Stimulated activated CD8-positive, alpha-beta memory T cell treated with anti-CD3 and anti-CD28 coated beads, Interleukin-15, amount 100 ng/mL, for 24 hours (primary cell): ENCODE results near the gene NXPH2.
"Not testable (repeated sequence)": the region's sequence is repeated elsewhere in the genome, so short reads cannot be mapped to it uniquely, and the experiment has no call there.

Experiments
- DNase-seq: peaks from one replicate; pipeline ENCODE4 v3.0.0-alpha.2; 2020; ENCODE audit warnings: low read depth

The NXPH2 gene

DNA sequence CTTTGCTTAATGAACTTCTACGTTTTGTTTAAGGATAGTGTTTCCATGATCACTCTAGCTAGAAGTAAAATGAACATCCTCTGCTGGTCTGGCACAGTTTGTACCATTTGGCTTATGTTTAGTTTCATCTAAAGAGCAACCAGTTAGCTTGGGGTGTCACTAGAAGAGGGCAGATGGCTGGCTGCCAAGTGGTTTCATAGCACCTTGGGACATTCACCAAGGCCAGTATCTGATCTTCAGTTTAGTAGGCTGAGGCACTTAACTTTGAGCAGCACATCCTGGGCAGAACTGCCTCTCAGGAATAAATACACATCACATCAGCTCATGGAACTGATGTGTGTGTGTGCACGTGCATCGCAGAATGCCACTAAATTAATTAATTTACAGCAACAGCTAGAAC lies 68.4 kb downstream of the NXPH2 start:
- DNase-seq = no peak

DNA sequence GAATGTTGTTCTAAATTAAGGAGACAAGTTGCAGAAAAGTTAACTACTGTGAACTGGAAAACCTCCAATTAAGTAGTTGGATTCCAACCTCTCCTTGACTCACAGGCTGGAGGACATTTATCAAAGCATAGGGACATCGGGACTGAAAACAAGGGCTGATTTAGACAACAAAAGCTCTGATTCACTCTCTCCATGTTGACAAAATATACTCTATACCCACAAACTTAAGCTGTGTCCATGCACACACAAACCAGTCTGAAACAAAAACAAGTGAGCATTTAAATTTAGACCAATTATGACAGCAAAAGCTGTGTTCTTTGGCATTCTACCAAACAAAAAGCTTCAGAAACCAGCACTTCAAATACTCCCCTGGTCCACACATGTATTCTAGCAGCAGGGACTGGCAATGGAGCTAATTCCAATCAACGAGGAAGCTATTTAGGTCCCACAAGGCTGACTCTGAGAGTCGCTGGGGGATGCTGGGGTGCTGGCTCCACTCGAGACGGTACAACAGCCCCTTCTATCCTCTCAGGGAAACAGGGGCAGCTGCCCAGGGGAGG lies 71.4 kb downstream of the NXPH2 start:
- no peak for DNase-seq

DNA sequence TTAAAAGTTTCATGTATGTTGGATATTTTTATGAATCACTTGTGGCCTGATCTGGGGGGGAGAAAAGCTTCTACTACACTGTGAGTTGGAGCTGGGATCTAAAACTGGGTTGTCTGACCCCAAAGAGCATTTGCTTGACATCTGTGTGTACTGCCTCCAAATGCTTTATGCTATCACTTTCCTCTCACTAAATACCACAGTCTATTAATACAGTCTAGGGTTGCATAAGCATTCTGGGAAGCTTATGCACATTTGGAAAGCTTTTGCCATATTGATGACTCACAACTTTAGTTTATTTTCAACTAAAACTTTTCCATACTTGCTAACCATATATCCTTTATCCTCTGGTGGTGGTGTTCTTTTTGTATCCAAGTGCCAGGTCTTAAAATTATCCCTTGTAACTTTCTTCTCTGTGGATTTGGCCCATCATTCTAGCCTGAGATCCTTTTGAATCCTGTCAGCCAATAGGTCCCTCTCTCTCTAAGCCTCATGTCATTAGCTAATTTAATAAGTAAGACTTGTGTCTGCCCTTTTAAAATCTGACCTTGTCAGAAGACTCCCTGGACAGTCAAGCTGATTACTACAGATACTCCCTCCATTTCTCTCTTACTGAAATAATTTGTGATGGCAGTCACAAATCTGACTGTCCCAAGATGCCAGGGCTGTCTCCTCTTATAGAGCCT lies 72.7 kb downstream of the NXPH2 start:
- no peak for DNase-seq

DNA sequence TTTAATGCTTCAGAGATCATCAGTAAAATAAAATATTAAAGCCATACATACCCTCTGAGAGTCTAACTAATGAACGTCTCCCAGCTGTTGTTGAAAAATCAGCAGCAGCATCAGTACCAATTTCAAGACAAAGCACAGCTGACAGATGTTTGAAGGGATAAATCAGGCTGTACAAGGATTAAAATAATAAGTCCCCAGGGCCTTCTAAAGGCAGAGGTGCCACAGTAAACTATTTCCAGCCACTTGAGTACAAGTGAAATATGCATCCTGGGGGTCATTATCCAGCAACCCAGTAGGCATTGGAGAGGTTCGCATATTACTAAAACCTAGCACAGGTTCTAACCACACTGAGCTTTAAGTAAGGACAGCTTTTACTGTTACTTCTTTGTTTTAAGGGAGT lies 76.9 kb downstream of the NXPH2 start:
- no peak for DNase-seq

DNA sequence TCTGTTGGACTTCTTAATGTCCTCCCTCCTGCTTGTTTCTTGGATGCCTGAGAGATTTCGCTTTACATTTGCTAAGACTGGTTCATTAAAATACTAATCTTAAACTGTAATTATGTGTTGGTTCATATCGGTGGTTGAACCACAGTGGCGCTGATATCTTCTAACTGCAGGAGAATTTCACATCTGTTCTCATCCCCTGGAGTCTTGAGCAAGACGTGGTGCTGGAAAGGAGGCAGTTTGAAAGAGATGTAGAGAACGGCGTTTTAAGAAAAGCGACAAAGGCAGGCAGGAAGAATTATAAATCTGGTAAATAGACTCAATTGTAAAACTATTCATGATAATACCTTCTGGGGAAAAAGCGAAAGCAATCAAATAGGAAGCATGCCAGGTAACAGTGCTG lies 79.5 kb downstream of the NXPH2 start:
- DNase-seq = no peak

DNA sequence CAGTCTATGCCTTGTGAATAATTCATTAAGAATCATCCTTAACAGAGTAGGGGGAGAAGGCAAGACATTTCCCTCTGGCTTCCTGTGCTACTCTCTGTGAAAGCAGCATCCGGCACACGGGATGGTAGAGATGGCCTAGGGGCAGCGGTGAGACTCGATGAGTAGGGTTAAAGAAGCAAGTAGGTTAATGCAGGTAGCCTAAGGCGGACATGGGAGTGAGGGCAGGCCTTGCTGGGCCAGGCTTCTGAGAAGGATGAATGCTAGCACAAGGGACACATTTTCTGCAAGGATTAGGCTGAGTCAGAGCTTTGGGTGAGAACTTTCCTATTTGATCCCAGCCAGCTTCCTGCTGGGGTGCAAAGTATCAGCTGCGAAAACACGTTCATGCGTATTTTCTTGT lies 80.8 kb downstream of the NXPH2 start:
- no peak for DNase-seq

DNA sequence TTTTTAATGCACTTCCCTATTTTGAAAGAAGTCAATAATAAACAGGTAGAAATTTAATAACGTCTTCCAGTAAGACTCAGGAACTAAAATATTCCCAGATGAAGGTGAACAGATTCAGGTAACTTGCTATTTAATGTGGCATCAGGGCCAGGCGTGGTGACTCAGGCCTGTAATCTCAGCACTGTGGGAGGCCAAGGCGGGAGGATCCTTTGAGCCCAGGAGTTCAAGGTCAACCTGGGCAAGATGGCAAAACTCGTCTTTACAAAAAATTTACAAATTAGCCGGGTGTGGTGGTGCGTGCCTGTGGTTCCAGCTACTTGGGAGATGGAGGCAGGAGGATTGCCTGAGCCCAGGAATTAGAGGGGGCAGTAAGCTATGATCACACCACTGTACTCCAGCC lies 81.8 kb downstream of the NXPH2 start:
- no peak for DNase-seq

DNA sequence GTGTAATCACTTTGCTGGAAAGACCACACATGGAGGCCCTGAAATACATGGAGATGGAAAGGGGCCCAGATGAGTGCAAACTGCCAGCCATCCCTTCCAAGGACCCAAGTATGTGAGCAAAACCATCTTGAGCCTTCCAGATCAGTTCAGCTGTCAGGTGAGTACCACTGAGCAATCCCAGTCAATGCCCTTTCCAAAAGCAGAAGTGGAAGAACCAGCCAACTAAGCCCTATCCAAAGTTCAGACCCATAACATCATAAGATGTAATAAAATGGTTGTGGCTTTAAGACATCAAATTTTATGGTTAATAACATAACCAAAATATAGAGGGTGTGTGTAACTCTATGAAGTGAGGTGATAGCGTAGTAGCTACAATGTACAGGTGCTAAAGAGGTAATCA lies 88.5 kb downstream of the NXPH2 start:
- DNase-seq = no peak

DNA sequence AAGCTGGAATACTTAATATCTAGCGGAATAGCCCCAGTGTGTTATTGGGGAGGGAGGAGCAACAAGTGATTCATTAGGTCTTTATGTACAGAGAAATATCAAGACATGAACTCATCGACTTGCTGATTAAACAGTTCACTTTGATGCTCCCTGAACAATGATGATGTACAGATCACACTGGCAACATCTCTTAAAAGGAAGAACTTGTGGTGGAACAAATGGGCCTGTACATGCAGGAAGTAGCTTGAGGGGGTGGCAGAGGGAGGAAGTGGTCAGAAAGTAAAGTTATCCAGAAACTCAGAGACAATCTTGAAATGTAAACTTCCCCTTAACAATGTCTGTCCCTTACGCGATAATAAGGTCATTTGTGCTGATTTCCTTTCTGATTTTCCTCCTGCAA lies 90.5 kb downstream of the NXPH2 start:
- no peak for DNase-seq

DNA sequence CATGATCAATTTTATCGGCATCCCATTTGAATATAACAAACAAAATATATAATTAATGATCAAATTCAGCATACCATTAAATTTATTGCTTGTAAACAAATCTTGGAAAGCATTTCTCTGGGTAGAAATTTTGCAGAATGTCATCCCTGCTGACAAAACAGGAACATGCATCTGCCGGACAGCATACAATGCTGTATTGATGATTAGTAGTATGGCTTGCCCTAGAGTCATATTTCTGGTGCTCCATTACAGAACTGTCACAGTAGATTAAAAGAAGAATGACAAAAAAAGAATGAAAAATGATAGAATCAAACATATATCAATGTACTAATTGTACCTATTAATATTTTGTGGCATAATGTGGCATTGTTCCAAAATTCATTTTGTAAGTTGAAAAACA lies 98.0 kb downstream of the NXPH2 start:
- DNase-seq = no peak

DNA sequence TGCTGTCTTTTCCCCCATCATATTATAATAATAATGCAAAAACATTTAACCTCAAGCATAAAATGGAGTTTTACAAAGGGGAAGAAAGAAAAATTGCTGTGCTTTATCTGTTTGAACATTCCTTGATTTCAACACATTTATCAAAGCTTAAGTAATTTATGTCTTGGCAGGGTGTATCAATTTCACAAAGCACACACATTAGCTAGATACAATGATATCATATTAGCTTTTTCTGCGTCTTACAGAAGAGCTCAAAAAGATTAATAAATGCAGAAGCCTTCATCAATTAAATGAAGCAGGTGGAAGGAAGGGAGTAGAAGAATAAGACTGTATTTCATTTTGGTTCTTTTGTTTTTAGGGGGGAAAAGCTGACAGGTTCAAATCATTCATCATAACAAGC lies 103.0 kb downstream of the NXPH2 start:
- no peak for DNase-seq

DNA sequence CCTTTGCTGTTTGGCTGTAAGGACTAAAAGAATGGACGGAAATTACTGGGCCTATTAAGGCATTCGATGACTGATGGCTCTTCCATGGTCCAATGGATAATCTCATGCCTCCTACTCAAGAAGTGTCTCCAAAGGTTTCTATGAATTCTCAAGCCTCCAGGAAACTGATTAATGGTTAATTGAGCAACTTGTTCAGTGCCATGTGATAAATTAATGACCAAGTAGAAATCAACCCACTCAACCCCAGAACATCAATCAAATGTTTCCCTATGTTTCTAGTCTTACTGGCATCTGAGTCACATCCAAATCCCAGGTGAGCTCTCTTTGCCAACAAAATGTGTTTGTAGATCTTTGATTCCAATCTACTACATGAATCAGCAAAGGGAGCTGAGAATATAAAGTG lies 103.6 kb downstream of the NXPH2 start:
- DNase-seq = no peak

DNA sequence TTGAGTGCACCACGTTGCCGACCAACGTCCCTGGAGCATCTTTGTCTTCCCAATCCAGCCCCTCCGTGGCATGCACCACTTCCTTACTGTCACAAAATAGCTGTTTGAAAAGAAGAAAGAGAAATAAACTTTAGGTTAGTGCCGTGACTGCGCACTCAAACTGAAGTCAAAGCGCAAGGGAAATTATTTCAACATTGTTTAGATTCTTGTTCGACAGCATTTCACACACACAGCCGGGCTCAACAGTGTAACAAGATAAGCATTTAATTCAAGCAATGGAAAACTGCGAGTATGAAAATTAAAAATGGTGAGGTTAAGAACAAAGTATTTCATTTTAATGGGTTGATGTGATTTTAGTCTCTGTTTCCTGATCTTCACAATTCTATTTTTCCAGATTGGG lies 108.6 kb downstream of the NXPH2 start:
- DNase-seq = no peak

DNA sequence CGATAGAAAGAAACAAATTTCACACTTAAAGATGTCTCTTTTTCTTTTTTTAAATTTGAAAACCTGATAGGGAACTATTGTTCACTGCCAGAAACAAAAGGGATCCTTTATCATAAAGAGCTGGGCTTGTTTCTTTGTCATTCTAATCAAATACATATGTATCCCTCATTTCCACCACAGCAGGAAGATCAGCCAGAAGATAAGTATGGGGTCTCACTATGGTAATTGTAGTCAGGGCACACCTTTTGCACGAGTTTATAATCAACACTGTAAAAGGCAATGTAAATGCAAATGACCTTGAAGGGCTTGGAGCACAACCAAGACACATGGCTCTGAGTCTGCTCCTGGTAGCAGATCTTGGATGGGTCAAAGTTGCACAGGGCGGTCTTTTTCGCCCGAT lies 109.5 kb downstream of the NXPH2 start:
- DNase-seq = no peak

DNA sequence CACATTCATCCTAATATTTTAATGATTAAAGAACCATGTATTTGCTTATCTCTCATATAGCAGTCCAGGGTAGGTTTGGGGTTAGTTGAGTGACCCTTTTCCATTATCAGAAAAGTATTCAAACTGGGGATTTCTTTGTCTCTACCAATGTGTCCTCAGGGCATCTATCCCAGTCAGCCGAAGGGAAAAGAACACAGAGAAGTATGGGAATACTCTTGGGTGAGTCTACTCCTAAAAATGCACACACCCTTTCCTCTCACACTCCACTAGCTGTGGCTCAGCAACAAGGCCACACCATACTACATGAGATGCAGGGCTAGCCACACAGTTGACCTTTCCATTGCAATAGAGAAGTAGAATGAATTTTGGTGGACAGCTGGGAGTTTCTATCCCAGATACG lies 114.3 kb downstream of the NXPH2 start:
- no peak for DNase-seq

DNA sequence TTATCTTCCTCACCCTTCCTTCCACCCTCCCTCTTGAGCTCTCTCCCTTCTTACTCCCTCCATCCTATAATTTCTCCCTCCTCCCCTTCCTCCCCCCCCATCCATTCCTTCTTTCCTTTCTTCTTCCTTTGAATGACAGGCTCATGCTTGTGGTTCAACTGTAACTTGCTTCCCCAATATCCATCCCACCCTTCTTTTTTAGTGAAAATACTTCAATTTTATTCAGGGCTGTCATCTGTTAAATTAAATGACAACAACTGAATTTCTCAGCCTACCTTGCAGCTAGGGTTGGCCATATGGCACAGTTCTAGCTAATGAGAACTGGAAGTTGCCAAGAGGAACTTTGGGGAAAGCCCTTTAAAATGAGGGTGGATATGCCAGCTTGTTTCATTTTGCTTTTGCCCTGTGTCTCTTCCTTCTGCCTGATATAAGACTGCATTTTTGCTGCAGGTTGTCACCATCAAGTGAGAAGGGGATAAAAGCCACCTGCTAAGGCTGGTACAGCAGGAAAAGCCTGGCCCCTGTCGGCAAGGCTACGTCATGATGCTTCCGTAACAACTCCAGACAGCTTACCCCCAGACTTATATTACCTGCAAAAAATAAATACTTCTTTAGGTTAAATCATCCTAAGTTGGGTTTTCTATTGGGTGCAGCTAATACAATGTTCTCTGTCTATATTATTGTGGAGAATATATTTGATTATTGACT lies 121.8 kb downstream of the NXPH2 start:
- DNase-seq = no peak

DNA sequence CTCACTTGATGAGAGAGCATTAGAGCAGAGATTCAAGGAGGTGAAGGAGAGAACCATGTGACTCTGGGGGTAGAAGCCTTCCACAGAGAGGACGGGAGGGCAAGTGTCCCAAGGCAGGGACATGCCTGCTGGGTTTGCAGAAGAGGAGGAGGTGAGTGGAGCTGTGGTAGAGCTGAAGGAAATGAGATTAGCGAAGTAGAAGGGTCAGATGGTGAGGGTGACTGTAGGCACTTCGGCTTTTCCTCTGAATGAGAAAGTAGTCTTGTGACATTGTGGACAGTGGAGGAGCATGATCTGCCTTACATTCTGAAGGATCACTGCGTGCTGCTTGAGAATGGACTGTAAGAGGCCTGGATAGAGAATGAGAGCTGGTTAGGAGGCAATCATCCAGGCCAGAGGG lies 126.0 kb downstream of the NXPH2 start:
- no peak for DNase-seq

DNA sequence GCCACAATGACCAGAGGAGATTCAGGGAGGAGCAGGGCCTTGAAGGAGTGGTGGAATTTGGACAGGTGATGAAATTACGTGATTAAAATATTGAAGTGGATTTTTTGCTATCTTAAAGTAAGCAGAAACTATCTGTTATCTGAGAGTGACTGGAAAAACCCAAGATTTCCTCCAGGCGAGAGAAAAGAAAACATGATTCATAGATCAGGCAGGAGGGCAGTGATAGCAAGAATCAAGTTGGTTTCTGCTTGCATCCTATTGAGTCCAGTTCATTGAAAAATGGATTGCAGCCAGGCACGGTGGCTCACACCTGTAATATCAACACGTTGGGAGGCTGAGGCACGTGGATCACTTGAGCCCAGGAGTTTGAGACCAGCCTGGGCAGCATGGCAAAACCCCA lies 127.8 kb downstream of the NXPH2 start:
- DNase-seq = no peak

DNA sequence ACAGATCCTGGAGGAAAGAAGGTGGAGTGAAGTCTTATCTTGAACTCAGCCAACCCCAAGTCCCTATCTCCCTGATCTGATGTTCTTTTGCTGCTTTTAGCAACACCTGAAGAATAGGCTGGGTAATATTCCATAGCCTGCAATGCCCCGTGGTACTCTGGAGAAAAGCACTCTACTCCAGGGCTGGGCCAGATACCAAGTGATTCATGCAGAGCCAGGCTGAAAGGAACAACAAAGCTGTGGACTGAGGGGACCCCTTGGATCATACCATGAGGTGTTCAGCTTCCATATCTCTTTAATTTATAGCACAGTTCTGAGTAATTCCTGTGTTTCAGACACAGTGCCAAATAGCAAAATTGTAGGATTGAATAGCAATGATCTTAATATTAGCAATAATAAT lies 130.6 kb downstream of the NXPH2 start:
- DNase-seq = no peak

DNA sequence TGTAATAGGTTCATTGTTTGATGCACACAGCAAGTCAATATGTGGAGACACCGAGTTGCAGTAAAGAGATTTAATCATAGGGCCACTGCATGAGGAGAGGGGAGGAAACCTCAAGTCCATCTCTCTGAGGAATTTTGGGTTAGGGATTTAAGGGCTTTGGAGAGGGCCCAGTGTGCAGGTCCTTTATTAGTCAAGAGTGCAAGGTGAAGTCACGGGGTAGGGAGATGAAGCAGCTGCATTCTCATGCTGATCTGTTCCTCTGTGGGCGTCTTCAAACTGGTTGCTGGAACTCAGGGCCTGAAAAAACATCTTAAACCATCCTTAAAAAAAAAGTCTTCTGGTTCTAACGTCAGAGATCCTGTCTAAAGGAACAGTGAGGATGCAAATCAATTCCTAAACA lies 131.6 kb downstream of the NXPH2 start:
- no peak for DNase-seq

DNA sequence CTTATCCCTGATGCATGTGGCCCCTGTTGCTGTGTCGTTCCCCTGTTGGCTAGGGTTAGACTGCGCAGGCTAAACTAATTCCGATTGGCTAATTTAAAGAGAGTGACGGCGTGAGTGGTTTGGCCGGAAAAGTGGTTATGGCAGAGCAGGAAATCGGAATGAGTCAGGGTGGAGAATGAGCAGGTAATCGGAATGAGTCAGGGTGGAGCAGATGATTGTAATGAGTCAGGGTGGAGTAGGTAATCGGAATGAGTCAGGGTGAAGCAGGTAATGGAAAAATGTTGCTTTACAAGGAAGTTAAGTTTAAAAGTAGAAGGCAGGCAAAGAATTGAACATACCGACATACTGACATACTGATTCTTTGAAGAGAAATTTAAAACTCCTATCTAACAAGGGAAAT lies 135.4 kb downstream of the NXPH2 start:
- DNase-seq = not testable (repeated sequence)

DNA sequence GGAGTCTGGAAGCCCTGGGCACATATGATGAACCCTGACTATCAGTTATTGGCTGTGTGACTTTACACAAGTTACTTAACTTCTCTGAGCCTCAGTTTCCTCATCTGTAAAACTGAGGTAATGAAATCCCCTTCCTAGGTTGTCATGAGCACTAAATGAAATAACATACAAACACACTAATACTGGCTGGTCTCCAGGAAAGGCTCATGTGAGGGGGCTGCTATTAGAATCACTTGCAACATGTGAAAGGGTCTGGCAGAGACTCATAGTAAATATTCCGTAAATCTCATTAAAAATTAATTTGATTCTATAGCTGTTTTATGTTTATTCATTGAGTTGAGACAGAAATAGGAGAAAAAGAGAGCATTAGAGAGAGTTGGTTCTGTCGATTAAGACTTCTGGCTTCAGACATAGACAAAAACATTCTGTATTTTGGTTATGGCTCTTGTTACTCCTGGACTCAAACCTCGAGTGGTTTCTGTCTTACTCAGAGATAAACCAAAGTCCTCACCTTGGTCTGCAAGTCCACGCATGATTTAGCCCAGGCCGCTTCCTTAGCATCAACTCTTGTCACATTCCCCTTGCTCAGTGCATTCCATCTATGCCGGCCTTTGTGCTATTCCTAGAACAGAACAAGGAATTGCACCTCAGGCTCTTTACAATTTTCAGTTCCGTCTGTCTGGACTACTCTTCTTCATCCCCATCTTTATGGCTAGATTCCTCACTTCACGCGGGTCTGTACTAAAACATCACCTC lies 139.1 kb downstream of the NXPH2 start:
- no peak for DNase-seq

DNA sequence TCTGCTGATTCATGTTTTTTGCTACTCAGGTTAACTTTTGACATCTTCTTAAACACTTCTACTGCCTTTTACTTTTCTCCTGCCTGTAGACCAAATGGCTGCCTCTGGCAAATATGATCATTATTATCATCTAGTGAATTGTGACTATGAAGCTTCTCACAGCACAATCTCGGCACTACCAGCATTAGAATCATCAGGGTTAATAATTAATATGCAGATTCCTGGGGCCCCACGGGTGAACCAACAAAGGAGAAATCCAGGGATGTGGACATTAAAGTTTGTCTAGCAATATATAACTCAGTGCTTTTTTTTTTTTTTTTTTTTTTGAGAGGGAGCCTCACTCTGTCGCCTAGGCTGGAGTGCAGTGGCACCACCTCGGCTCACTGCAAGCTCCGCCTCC lies 142.5 kb downstream of the NXPH2 start:
- no peak for DNase-seq
